K562 (cell line): Measurements from ENCODE around the gene ASIC3. TPM values are rescaled to one million over a fixed set of nuclear protein-coding genes. Genes with fewer than 3 reads are reported as not detected.

Experiments used
- DPF2 ChIP-seq: fragments of 450-650 bp; IDR thresholded peaks from 2 replicates; pipeline ENCODE4 v1.6.1; 2016
- EGR1 ChIP-seq: fragments of 450-650 bp; conservative IDR thresholded peaks from 2 replicates; pipeline ENCODE4 v1.6.1; 2017; ENCODE audit warnings: mild to moderate bottlenecking
- FOXK1 ChIP-seq: sonication (generic); formaldehyde crosslinking; IDR thresholded peaks from 2 replicates; pipeline ENCODE4 v1.8.0; 2022; ENCODE audit warnings: missing genetic modification reagents, mild to moderate bottlenecking, borderline replicate concordance
- MEIS2 ChIP-seq: fragments of 450-650 bp; IDR thresholded peaks from 2 replicates; pipeline ENCODE4 v1.6.1; 2014; ENCODE audit warnings: mild to moderate bottlenecking; ENCODE audit not compliant: partially characterized antibody
- NR2C2 ChIP-seq, 2 experiments: fragments of 200-800 bp in 1 of 2; sonication (Bioruptor generic) in 1 of 2; sonication (generic) in 1 of 2; formaldehyde crosslinking in 1 of 2; IDR thresholded peaks; 2 replicates each; pipeline versions ENCODE4 v1.6.1 to v1.8.0; 2016 to 2022; ENCODE audit warnings: mild to moderate bottlenecking in 1 of 2, missing compliant biosample characterization in 1 of 2, missing genetic modification characterization in 1 of 2, missing genetic modification reagents in 1 of 2
- PHF8 ChIP-seq: fragments of 200-600 bp; sonication (generic); IDR thresholded peaks from 2 replicates; pipeline ENCODE4 v1.6.1; 2012; ENCODE audit warnings: mixed run types, mild to moderate bottlenecking, inconsistent platforms, low read length, moderate library complexity, borderline replicate concordance
- RERE ChIP-seq: sonication (generic); formaldehyde crosslinking; IDR thresholded peaks from 2 replicates; pipeline ENCODE4 v1.8.0; 2023; ENCODE audit warnings: missing genetic modification reagents, mild to moderate bottlenecking, borderline replicate concordance
- STAT6 ChIP-seq: sonication (generic); formaldehyde crosslinking; IDR thresholded peaks from 2 replicates; pipeline ENCODE4 v1.8.1; 2023; ENCODE audit warnings: mild to moderate bottlenecking, missing genetic modification reagents
- TAF1 ChIP-seq: IDR thresholded peaks from 2 replicates; pipeline ENCODE4 v1.6.1; 2011; ENCODE audit warnings: mild to moderate bottlenecking, low read length, moderate library complexity; ENCODE audit not compliant: insufficient read depth, control insufficient read depth, severe bottlenecking; ENCODE audit errors: extremely low read depth
- TBP ChIP-seq: optimal IDR thresholded peaks from 2 replicates; pipeline ENCODE3; 2011; ENCODE audit warnings: low read depth, low read length, improper control_type of control experiment
- TEAD2 ChIP-seq: fragments of 450-650 bp; IDR thresholded peaks from 2 replicates; pipeline ENCODE4 v1.6.1; 2016; ENCODE audit warnings: missing genetic modification characterization, control low read depth, missing compliant biosample characterization
- TEAD4 ChIP-seq, 2 experiments: sonication (generic) in 1 of 2; formaldehyde crosslinking in 1 of 2; IDR thresholded peaks; 2 replicates each; pipeline versions ENCODE4 v1.6.1 to v1.8.0; 2012 to 2022; ENCODE audit warnings: borderline replicate concordance in 1 of 2, inconsistent platforms in 1 of 2, low read length in 1 of 2, mild to moderate bottlenecking in 1 of 2, missing genetic modification reagents in 1 of 2
- TFAP4 ChIP-seq: sonication (generic); formaldehyde crosslinking; IDR thresholded peaks from 2 replicates; pipeline ENCODE4 v1.8.0; 2022; ENCODE audit warnings: missing genetic modification reagents, mild to moderate bottlenecking, moderate library complexity, borderline replicate concordance
- TOE1 ChIP-seq, 2 experiments: fragments of 450-650 bp in 1 of 2; sonication (generic) in 1 of 2; formaldehyde crosslinking in 1 of 2; IDR thresholded peaks; 2 replicates each; pipeline versions ENCODE4 v1.7.1 to v1.8.0; 2016 to 2022; ENCODE audit warnings: borderline replicate concordance in 2 of 2, mild to moderate bottlenecking in 2 of 2, antibody characterized with exemption in 1 of 2, inconsistent platforms in 1 of 2, low read depth in 1 of 2, missing genetic modification reagents in 1 of 2, moderate library complexity in 1 of 2
- ZNF140 ChIP-seq: fragments of 250-450 bp; sonication (Bioruptor Pico); IDR thresholded peaks from 2 replicates; pipeline ENCODE4 v1.8.0; 2021; ENCODE audit warnings: moderate library complexity, mild to moderate bottlenecking, inconsistent platforms
- ZNF282 ChIP-seq: sonication (generic); formaldehyde crosslinking; IDR thresholded peaks from 2 replicates; pipeline ENCODE4 v1.8.1; 2023; ENCODE audit warnings: missing genetic modification reagents
- ZNF445 ChIP-seq: fragments of 250-450 bp; sonication (Bioruptor Pico); IDR thresholded peaks from 2 replicates; pipeline ENCODE4 v1.4.0; 2020; ENCODE audit warnings: low read depth, mild to moderate bottlenecking, moderate library complexity
- ZNF717 ChIP-seq: fragments of 250-450 bp; sonication (Bioruptor Pico); IDR thresholded peaks from 2 replicates; pipeline ENCODE4 v1.5.0; 2021
- ZNF77 ChIP-seq: fragments of 250-450 bp; sonication (Bioruptor Pico); IDR thresholded peaks from 2 replicates; pipeline ENCODE4 v1.5.0; 2020
- polyA plus RNA-seq, 8 experiments: library from polyadenylated mRNA; depleted of rRNA in 4 of 8; stranded (reverse) in 5 of 8; unstranded in 3 of 8; fragments of >200 nt; fragmentation: Nextera tagmentation in 2 of 8; fragmentation: Illumina TruSeq in 1 of 8; extraction: Ambion mirVana in 2 of 8; extraction: Trizol in 1 of 8; gene quantifications; 2 replicates each; pipeline versions ENCODE4 v1.2.1 to v1.2.3, GENCODE V29; 2011 to 2014; ENCODE audit warnings: inconsistent platforms in 1 of 8, missing spikeins in 1 of 8
- total RNA-seq, 7 experiments: library from RNA; depleted of rRNA in 6 of 7; stranded (reverse); fragments of >200 nt in 6 of 7; fragmentation: Illumina TruSeq in 2 of 7; extraction: Trizol in 2 of 7; gene quantifications; 2 replicates each; pipeline versions ENCODE4 v1.2.1 to v1.2.3, GENCODE V29; 2011 to 2021; ENCODE audit warnings: low replicate concordance in 1 of 7

ASIC3 gene
- total and polyA plus RNA-seq, 9 of the 15 experiments (the other 6 are each of a cell fraction or from before 2014, with no cell fraction given): 0.11 to 5.0 (median 0.87) TPM

- no peak for TF ChIP-seq RERE (CRISPR knock-in tag)
- TF ChIP-seq TBP: peak; percentile 25
- no peak for TF ChIP-seq TEAD4 (IDR thresholded peaks at IDR 0.05; ENCODE audit: low read length)
- TF ChIP-seq TEAD4 (CRISPR knock-in tag; IDR thresholded peaks at IDR 0.05; ENCODE audit: borderline replicate concordance): no peak
- no peak for TF ChIP-seq EGR1
- peak; percentile 84 for TF ChIP-seq MEIS2
- TF ChIP-seq STAT6 (CRISPR knock-in tag): no peak
- TF ChIP-seq TOE1 (IDR thresholded peaks at IDR 0.05; ENCODE audit: borderline replicate concordance): no peak; the same call in 1 of the 2 replicates
- TF ChIP-seq TOE1 (CRISPR knock-in tag; IDR thresholded peaks at IDR 0.05; ENCODE audit: borderline replicate concordance, low read depth): no peak
- no peak for TF ChIP-seq TAF1
- no peak for TF ChIP-seq PHF8
- TF ChIP-seq ZNF445 (CRISPR knock-in tag): no peak
- no peak for TF ChIP-seq FOXK1
- no peak for TF ChIP-seq ZNF77 (CRISPR knock-in tag)
- no peak for TF ChIP-seq ZNF717 (CRISPR knock-in tag)
- no peak for TF ChIP-seq ZNF282 (CRISPR knock-in tag)
- TF ChIP-seq DPF2: 0 out of 2 replicates have a peak, but pooled peaks have one; percentile 66
- TF ChIP-seq TFAP4 (CRISPR knock-in tag): no peak
- peak; percentile 37; the same call in 1 of the 2 replicates for TF ChIP-seq TEAD2 (tag)
- TF ChIP-seq NR2C2 (CRISPR knock-in tag; IDR thresholded peaks at IDR 0.05): no peak
- TF ChIP-seq NR2C2 (tag; IDR thresholded peaks at IDR 0.05): no peak
- no peak for TF ChIP-seq ZNF140 (CRISPR knock-in tag)
These were observed 44.8 kb upstream of the ASIC3 start (continued) for GRCh38 chr7:151003572-151003971.
